OCI-LY3 (cell line): ENCODE measurements around the gene SLC35F6.

ENCODE experiments used
- H2AFZ ChIP-seq: fragments of 200-600, 300-600 bp; shearing (Covaris generic); 2 replicates; pipeline ENCODE4 v1.6.0; 2014; ENCODE audit warnings: antibody characterized with exemption, low read depth, low read length
- H3K27ac ChIP-seq: fragments of 200-600, 300-600 bp; sonication (generic); 2 replicates; pipeline ENCODE4 v1.5.1; 2014; ENCODE audit warnings: mild to moderate bottlenecking, low read length, moderate library complexity, mixed read lengths
- H3K27me3 ChIP-seq: fragments of 200-600, 300-600 bp; sonication (generic); 2 replicates; pipeline ENCODE4 v1.6.1; 2014; ENCODE audit warnings: low read depth, low read length, mixed read lengths
- H3K36me3 ChIP-seq: fragments of 200-600, 300-600 bp; sonication (generic); replicated peaks from 2 replicates; pipeline ENCODE3; 2014; ENCODE audit warnings: low read depth, low read length, mixed read lengths
- H3K4me1 ChIP-seq: fragments of 300-600, 200-600 bp; sonication (generic); 2 replicates; pipeline ENCODE4 v1.6.1; 2014; ENCODE audit warnings: low read length, mixed read lengths
- H3K4me2 ChIP-seq: fragments of 200-600, 300-600 bp; sonication (generic); 2 replicates; pipeline ENCODE4 v1.6.1; 2014; ENCODE audit warnings: low read length, mixed read lengths
- H3K4me3 ChIP-seq: fragments of 300-600, 200-600 bp; sonication (generic); 2 replicates; pipeline ENCODE4 v1.5.1; 2014; ENCODE audit warnings: antibody characterized with exemption, mild to moderate bottlenecking, low read length, moderate library complexity
- H3K79me2 ChIP-seq: fragments of 300-600, 200-600 bp; shearing (Covaris generic); 2 replicates; pipeline ENCODE4 v1.6.1; 2014; ENCODE audit warnings: mild to moderate bottlenecking, low read length, mixed read lengths
- H3K9ac ChIP-seq: fragments of 300-600, 200-600 bp; shearing (Covaris generic); 2 replicates; pipeline ENCODE4 v1.6.0; 2014; ENCODE audit warnings: mild to moderate bottlenecking, low read length, moderate library complexity
- H3K9me3 ChIP-seq: fragments of 200-600, 300-600 bp; shearing (Covaris generic); 2 replicates; pipeline ENCODE4 v1.6.1; 2014; ENCODE audit warnings: low read length, mixed read lengths; ENCODE audit not compliant: insufficient read depth
- H4K20me1 ChIP-seq: fragments of 200-600, 300-600 bp; sonication (generic); 2 replicates; pipeline ENCODE4 v1.6.1; 2016; ENCODE audit warnings: low read length, mixed read lengths; ENCODE audit not compliant: insufficient read depth
- CTCF ChIP-seq: fragments of 200-600, 300-600 bp; sonication (generic); IDR thresholded peaks from 2 replicates; pipeline ENCODE4 v1.5.1; 2014; ENCODE audit warnings: antibody characterized with exemption, low read length, low read depth
- EZH2phosphoT487 ChIP-seq: fragments of 200-600 bp; shearing (Covaris generic); IDR thresholded peaks from 2 replicates; pipeline ENCODE4 v1.6.1; 2018; ENCODE audit warnings: antibody characterized with exemption, mixed run types, low read depth

The SLC35F6 gene

GRCh38 chr2:26723991-26724750 lies 39.9 kb upstream of the SLC35F6 start:
- Histone ChIP-seq H3K9ac (no peak overlapping the region), H3K4me3 (no peak overlapping the region), H3K4me2 (no peak overlapping the region), H2AFZ (no peak overlapping the region), H3K79me2 (no peaks in the 10 kb centered on the region), H3K9me3 (no peaks in the 10 kb centered on the region), H3K27me3 (no peaks in the 10 kb centered on the region), H3K4me1 (no peaks in the 10 kb centered on the region), H3K36me3 (no peaks in the 10 kb centered on the region), H3K27ac (no peak overlapping the region), H4K20me1 (no peaks in the 10 kb centered on the region)
- TF ChIP-seq EZH2phosphoT487 (no peak), CTCF (no peak)

GRCh38 chr2:26724784-26725520 lies 39.1 kb upstream of the SLC35F6 start:
- Histone ChIP-seq H3K27ac (no peak overlapping the region), H3K36me3 (no peaks in the 10 kb centered on the region), H3K27me3 (no peaks in the 10 kb centered on the region), H3K4me2 (no peak overlapping the region), H3K4me3 (no peak overlapping the region), H3K9ac (no peak overlapping the region), H3K9me3 (no peaks in the 10 kb centered on the region), H4K20me1 (no peaks in the 10 kb centered on the region), H2AFZ (no peak overlapping the region), H3K4me1 (no peaks in the 10 kb centered on the region), H3K79me2 (no peaks in the 10 kb centered on the region)
- TF ChIP-seq EZH2phosphoT487, result no peak
- no peak for TF ChIP-seq CTCF

DNA sequence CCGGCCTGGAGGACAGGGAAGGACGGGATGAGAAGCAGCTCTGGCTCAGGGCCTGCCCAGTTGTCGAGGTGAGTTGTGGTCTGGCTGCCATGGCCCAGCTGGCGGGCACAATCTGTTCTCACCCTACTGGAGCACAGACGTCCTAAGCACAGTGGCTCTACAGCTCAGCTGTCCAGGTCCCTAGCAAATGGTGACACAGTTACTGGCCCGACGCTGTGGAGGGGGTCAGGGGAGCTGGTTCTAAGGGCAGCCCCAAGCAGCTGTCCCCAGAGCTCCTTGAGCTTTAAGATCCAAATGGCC lies 38.6 kb upstream of the SLC35F6 start:
- TF ChIP-seq CTCF (no peak), EZH2phosphoT487 (no peak)
- H4K20me1 ChIP-seq, result no peaks in the 10 kb centered on the region
- H3K9me3 ChIP-seq, result no peaks in the 10 kb centered on the region
- H3K4me1 ChIP-seq, result no peaks in the 10 kb centered on the region
- H3K27ac ChIP-seq, result no peak overlapping the region
- no peaks in the 10 kb centered on the region for H3K27me3 ChIP-seq
- H3K4me2 ChIP-seq, result no peak overlapping the region
- H3K36me3 ChIP-seq, result no peaks in the 10 kb centered on the region
- H2AFZ ChIP-seq, result no peak overlapping the region
- no peaks in the 10 kb centered on the region for H3K79me2 ChIP-seq
- no peak overlapping the region for H3K4me3 ChIP-seq
- H3K9ac ChIP-seq, result no peak overlapping the region

GRCh38 chr2:26726228-26726627 lies 37.9 kb upstream of the SLC35F6 start:
- Histone ChIP-seq H3K9ac (no peak overlapping the region), H3K36me3 (no peaks in the 10 kb centered on the region), H3K4me2 (no peak overlapping the region), H3K79me2 (no peaks in the 10 kb centered on the region), H3K4me3 (no peak overlapping the region), H2AFZ (no peak overlapping the region), H3K9me3 (no peaks in the 10 kb centered on the region), H3K4me1 (no peaks in the 10 kb centered on the region), H3K27me3 (no peaks in the 10 kb centered on the region), H4K20me1 (no peaks in the 10 kb centered on the region), H3K27ac (no peak overlapping the region)
- TF ChIP-seq CTCF (no peak), EZH2phosphoT487 (no peak)
